HEK293 (cell line): ENCODE results near the gene NDOR1.
A peak's percentile ranks its signal among the peaks of the same experiment; 100 is the strongest.

Source experiments
- CTCF ChIA-PET: fragments of 350-600 bp; formaldehyde crosslinking; extraction: SDS; loops from one replicate; lab custom pipeline; 2021; ENCODE audit warnings: antibody characterized with exemption; lab: Yijun Ruan, JAX
- POLR2A ChIA-PET: fragments of 300-600 bp; formaldehyde crosslinking; extraction: SDS; loops from one replicate; lab custom pipeline; 2020; ENCODE audit warnings: antibody characterized with exemption, inconsistent platforms; lab: Yijun Ruan, JAX
- H3K27ac ChIP-seq: fragments of 200-500 bp; sonication (Bioruptor generic); 2 replicates; pipeline ENCODE4 v1.5.1; 2014; ENCODE audit warnings: low read depth, low read length, control low read depth, inconsistent platforms; ENCODE audit errors: extremely low read depth
- H3K36me3 ChIP-seq, 2 experiments: fragments of 200-500 bp in 1 of 2; sonication (Bioruptor generic) in 1 of 2; 1 replicate in 1 of 2; 2 replicates in 1 of 2; pipeline ENCODE4 v1.5.1; 2014 to 2017; ENCODE audit warnings: inconsistent platforms in 2 of 2, low read length in 2 of 2; ENCODE audit not compliant: control insufficient read depth in 2 of 2, insufficient read depth in 1 of 2
- H3K4me1 ChIP-seq: fragments of 200-500 bp; sonication (Bioruptor generic); 2 replicates; pipeline ENCODE4 v1.5.1; 2014; ENCODE audit warnings: mild to moderate bottlenecking, low read length, inconsistent platforms; ENCODE audit not compliant: control insufficient read depth, insufficient read depth
- H3K4me3 ChIP-seq: 2 replicates; pipeline ENCODE4 v1.5.1; 2011; ENCODE audit warnings: low read depth, mild to moderate bottlenecking, control low read depth, low read length, moderate library complexity
- H3K9me3 ChIP-seq: fragments of 200-500 bp; sonication (Bioruptor generic); 2 replicates; pipeline ENCODE4 v1.5.1; 2014; ENCODE audit warnings: low read depth, low read length, inconsistent platforms; ENCODE audit not compliant: control insufficient read depth, insufficient read depth
- BCL6B ChIP-seq: fragments of 450-650 bp; formaldehyde crosslinking; IDR thresholded peaks from 2 replicates; pipeline ENCODE4 v1.5.1; 2017; ENCODE audit warnings: missing biosample characterization, missing genetic modification characterization
- ELK4 ChIP-seq: IDR thresholded peaks from 2 replicates; pipeline ENCODE4 v1.6.1; 2011; ENCODE audit warnings: mild to moderate bottlenecking, low read depth, low read length, borderline replicate concordance
- GLIS2 ChIP-seq: fragments of 450-650 bp; formaldehyde crosslinking; IDR thresholded peaks from 2 replicates; pipeline ENCODE4 v1.5.1; 2016; ENCODE audit warnings: missing biosample characterization, missing genetic modification characterization
- KLF10 ChIP-seq: fragments of 450-650 bp; IDR thresholded peaks from 2 replicates; pipeline ENCODE4 v1.5.1; 2018; ENCODE audit warnings: missing biosample characterization, mild to moderate bottlenecking, missing genetic modification characterization
- KLF9 ChIP-seq: fragments of 450-650 bp; formaldehyde crosslinking; IDR thresholded peaks from 2 replicates; pipeline ENCODE4 v1.5.1; 2016; ENCODE audit warnings: missing biosample characterization, missing genetic modification characterization, low read depth
- PRDM6 ChIP-seq: fragments of 450-650 bp; formaldehyde crosslinking; IDR thresholded peaks from 2 replicates; pipeline ENCODE4 v1.5.1; 2017; ENCODE audit warnings: missing biosample characterization, missing genetic modification characterization
- SP2 ChIP-seq: fragments of 450-650 bp; formaldehyde crosslinking; IDR thresholded peaks from 2 replicates; pipeline ENCODE4 v1.5.1; 2016; ENCODE audit warnings: missing biosample characterization, missing genetic modification characterization
- SP7 ChIP-seq: fragments of 450-650 bp; formaldehyde crosslinking; IDR thresholded peaks from 2 replicates; pipeline ENCODE4 v1.5.1; 2016; ENCODE audit warnings: missing biosample characterization, missing genetic modification characterization
- ZBTB20 ChIP-seq: fragments of 450-650 bp; formaldehyde crosslinking; IDR thresholded peaks from 2 replicates; pipeline ENCODE4 v1.5.1; 2016; ENCODE audit warnings: missing biosample characterization, missing genetic modification characterization
- ZEB2 ChIP-seq: fragments of 450-650 bp; formaldehyde crosslinking; IDR thresholded peaks from 2 replicates; pipeline ENCODE4 v1.5.1; 2016; ENCODE audit warnings: missing biosample characterization, missing genetic modification characterization
- ZFP3 ChIP-seq: fragments of 450-650 bp; formaldehyde crosslinking; IDR thresholded peaks from 2 replicates; pipeline ENCODE4 v1.5.1; 2016; ENCODE audit warnings: low read depth, missing biosample characterization, missing genetic modification characterization
- ZNF146 ChIP-seq: fragments of 450-650 bp; formaldehyde crosslinking; IDR thresholded peaks from 2 replicates; pipeline ENCODE4 v1.5.1; 2016; ENCODE audit warnings: missing biosample characterization, missing genetic modification characterization
- ZNF18 ChIP-seq: fragments of 450-650 bp; formaldehyde crosslinking; IDR thresholded peaks from 2 replicates; pipeline ENCODE4 v1.5.1; 2016; ENCODE audit warnings: missing biosample characterization, missing genetic modification characterization
- ZNF214 ChIP-seq: fragments of 450-650 bp; formaldehyde crosslinking; IDR thresholded peaks from 2 replicates; pipeline ENCODE4 v1.5.1; 2017; ENCODE audit warnings: missing biosample characterization, mild to moderate bottlenecking, missing genetic modification characterization, borderline replicate concordance
- ZNF391 ChIP-seq: fragments of 450-650 bp; formaldehyde crosslinking; IDR thresholded peaks from 2 replicates; pipeline ENCODE4 v1.5.1; 2016; ENCODE audit warnings: low read depth, missing biosample characterization, missing genetic modification characterization, borderline replicate concordance
- ZNF510 ChIP-seq: fragments of 450-650 bp; formaldehyde crosslinking; IDR thresholded peaks from 2 replicates; pipeline ENCODE4 v1.5.1; 2018; ENCODE audit warnings: mild to moderate bottlenecking, missing genetic modification characterization, missing biosample characterization; ENCODE audit not compliant: insufficient replicate concordance
- ZNF549 ChIP-seq: fragments of 450-650 bp; IDR thresholded peaks from 2 replicates; pipeline ENCODE4 v1.5.1; 2018; ENCODE audit warnings: missing biosample characterization, missing genetic modification characterization, mild to moderate bottlenecking, inconsistent platforms, moderate library complexity
- ZNF555 ChIP-seq: fragments of 450-650 bp; formaldehyde crosslinking; conservative IDR thresholded peaks from 2 replicates; pipeline ENCODE4 v1.5.1; 2017; ENCODE audit warnings: missing biosample characterization, mild to moderate bottlenecking, missing genetic modification characterization, inconsistent platforms
- ZNF626 ChIP-seq: fragments of 450-650 bp; sonication (Bioruptor Pico); formaldehyde crosslinking; IDR thresholded peaks from 2 replicates; pipeline ENCODE4 v1.5.1; 2018; ENCODE audit warnings: missing biosample characterization, missing genetic modification characterization, inconsistent platforms
- ZNF629 ChIP-seq: fragments of 450-650 bp; formaldehyde crosslinking; IDR thresholded peaks from 2 replicates; pipeline ENCODE4 v1.5.1; 2017; ENCODE audit warnings: missing biosample characterization, missing genetic modification characterization
- ZNF776 ChIP-seq: fragments of 450-650 bp; formaldehyde crosslinking; IDR thresholded peaks from 2 replicates; pipeline ENCODE4 v1.5.0; 2017; ENCODE audit warnings: missing biosample characterization, missing genetic modification characterization, borderline replicate concordance
- ZNF785 ChIP-seq: fragments of 450-650 bp; formaldehyde crosslinking; IDR thresholded peaks from 2 replicates; pipeline ENCODE4 v1.5.1; 2016; ENCODE audit warnings: missing biosample characterization, missing genetic modification characterization
- ZSCAN18 ChIP-seq: fragments of 450-650 bp; formaldehyde crosslinking; IDR thresholded peaks from 2 replicates; pipeline ENCODE4 v1.5.1; 2016; ENCODE audit warnings: missing biosample characterization, missing genetic modification characterization
- ZSCAN5A ChIP-seq: fragments of 450-650 bp; formaldehyde crosslinking; IDR thresholded peaks from 2 replicates; pipeline ENCODE4 v1.5.1; 2016; ENCODE audit warnings: missing biosample characterization, missing genetic modification characterization

Gene NDOR1

GRCh38 chr9:137206602-137207001 lies 1.1 kb downstream of the NDOR1 start:
- CTCF ChIA-PET = interaction anchor here (0.7 to 1.8 kb wide), 6 partner anchors 12 to 148 kb away, joined by 3 to 9 read pairs (median 3); partner anchors contain the start of gene MAN1B1
- H3K4me1 ChIP-seq = peaks cover 7% of the 10 kb centered on the region
- H3K9me3 ChIP-seq = no peaks in the 10 kb centered on the region
- H3K27ac ChIP-seq = no peak overlapping the region
- peaks cover 10 to 35% of the 10 kb centered on the region in 2 experiments; a peak in 2 of 3 replicates for H3K36me3 ChIP-seq
- peak overlapping the region; percentile 92 for H3K4me3 ChIP-seq
- POLR2A ChIA-PET = interaction anchor here (0.6 to 16.6 kb wide), 4 partner anchors 15 to 519 kb away, joined by 3 to 304 read pairs (median 91); partner anchors contain the start of genes ANAPC2, CYSRT1, RNF208 and RNF224
- no peak for TF ChIP-seq ZBTB20 (tag by site-specific recombination)
- TF ChIP-seq ZFP3 (tag by site-specific recombination) = no peak
- no peak for TF ChIP-seq ZSCAN5A (tag by site-specific recombination)
- TF ChIP-seq ZNF549 = no peak
- no peak for TF ChIP-seq ZNF18 (tag by site-specific recombination)
- no peak for TF ChIP-seq ZNF555 (tag by site-specific recombination)
- TF ChIP-seq SP7 = no peak
- no peak for TF ChIP-seq ZEB2
- no peak for TF ChIP-seq ZNF626 (tag by site-specific recombination)
- TF ChIP-seq ZNF776 (tag by site-specific recombination) = no peak
- no peak for TF ChIP-seq SP2
- TF ChIP-seq ZNF510 (tag by site-specific recombination) = no peak
- TF ChIP-seq ZNF214 = no peak
- TF ChIP-seq ZNF146 (tag by site-specific recombination) = no peak
- TF ChIP-seq ZNF391 (tag by site-specific recombination) = no peak
- TF ChIP-seq KLF10 (tag by site-specific recombination) = no peak
- no peak for TF ChIP-seq ZSCAN18 (tag by site-specific recombination)
- TF ChIP-seq KLF9 (tag by site-specific recombination) = no peak
- no peak for TF ChIP-seq ZNF785 (tag by site-specific recombination)
- no peak for TF ChIP-seq PRDM6 (tag by site-specific recombination)

- peaks cover 10 to 81% of the 10 kb centered on the region in 2 experiments; a peak in 2 of 3 replicates for H3K36me3 ChIP-seq
- ChIA-PET POLR2A (interaction anchor here (0.6 to 16.6 kb wide), 6 partner anchors 10 to 125 kb away, joined by 3 to 304 read pairs (median 4); partner anchors contain the start of genes CYSRT1, MAN1B1, RNF208 and RNF224), CTCF (no interaction called here)
- TF ChIP-seq ZNF629 = no peak
- TF ChIP-seq BCL6B (tag by site-specific recombination) = no peak
- peak; percentile 51; the same call in 1 of the 2 replicates for TF ChIP-seq GLIS2 (tag by site-specific recombination)
- no peak for TF ChIP-seq ELK4
- H3K9me3 ChIP-seq = no peaks in the 10 kb centered on the region
- no peaks in the 10 kb centered on the region for H3K4me1 ChIP-seq
- no peak overlapping the region for H3K4me3 ChIP-seq
- no peak overlapping the region for H3K27ac ChIP-seq
Measured at GRCh38 chr9:137211532-137211931, 6.0 kb downstream of the NDOR1 start.
